Nephron (organoid): ENCODE results near the gene WDFY4.

Experiments
- H3K27ac Mint-ChIP-seq, 3 experiments: 2 replicates each; pipeline ENCODE4 v1.8.0; 2020; ENCODE audit warnings: mixed read lengths in 3 of 3, mild to moderate bottlenecking in 2 of 3, moderate library complexity in 1 of 3
- H3K27me3 Mint-ChIP-seq: 2 replicates; pipeline ENCODE4 v1.8.0; 2021; ENCODE audit warnings: low read depth, mild to moderate bottlenecking, moderate library complexity, mixed read lengths
- H3K36me3 Mint-ChIP-seq: 2 replicates; pipeline ENCODE4 v1.8.0; 2020; ENCODE audit warnings: low read depth, mixed read lengths
- H3K4me1 Mint-ChIP-seq: 2 replicates; pipeline ENCODE4 v1.8.0; 2020; ENCODE audit warnings: mixed read lengths
- H3K4me3 Mint-ChIP-seq, 3 experiments: 2 replicates each; pipeline ENCODE4 v1.8.0; 2020; ENCODE audit warnings: mild to moderate bottlenecking in 3 of 3, mixed read lengths in 3 of 3, moderate library complexity in 2 of 3
- H3K9me3 Mint-ChIP-seq: 2 replicates; pipeline ENCODE4 v1.8.0; 2020; ENCODE audit warnings: mixed read lengths
- TF ChIP-seq, protein P1 (sequence below), 3 experiments: fragments of 200-600 bp; sonication (generic); IDR thresholded peaks; one replicate each; pipeline ENCODE4 v1.5.0; 2021; ENCODE audit warnings: antibody characterized with exemption in 3 of 3; ENCODE audit not compliant: unreplicated experiment in 3 of 3

WDFY4 gene

DNA sequence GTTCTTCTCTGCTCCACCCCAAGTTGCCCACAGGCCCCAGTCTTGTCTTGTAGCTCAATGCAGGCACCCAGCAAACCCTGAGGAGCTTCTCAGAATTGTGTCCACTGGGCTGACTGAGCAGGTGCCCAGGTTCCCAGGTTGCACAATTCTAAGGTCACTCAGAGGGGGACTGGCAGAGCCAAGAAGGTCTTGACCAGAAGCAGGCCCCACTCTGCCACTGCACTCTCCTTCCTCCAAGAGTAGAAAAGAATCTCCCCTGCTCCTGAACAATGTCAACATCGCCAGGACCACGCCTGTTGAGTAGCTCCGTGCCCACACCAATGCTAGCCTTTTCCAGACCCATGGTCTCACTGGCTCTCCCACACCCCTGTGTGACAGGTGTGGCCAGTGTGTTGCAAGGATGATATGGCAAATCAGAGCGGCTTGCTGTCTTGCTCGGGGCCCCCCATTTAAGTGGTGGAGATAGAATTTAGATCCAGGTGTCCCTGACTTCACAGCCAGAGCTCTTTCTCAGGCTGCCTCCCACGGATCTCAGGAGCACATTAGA lies 254.4 kb downstream of the WDFY4 start:
- H3K4me3 Mint-ChIP-seq: no peak overlapping the region
- H3K27me3 Mint-ChIP-seq: peaks cover 51% of the 10 kb centered on the region
- TF ChIP-seq, protein P1, sequence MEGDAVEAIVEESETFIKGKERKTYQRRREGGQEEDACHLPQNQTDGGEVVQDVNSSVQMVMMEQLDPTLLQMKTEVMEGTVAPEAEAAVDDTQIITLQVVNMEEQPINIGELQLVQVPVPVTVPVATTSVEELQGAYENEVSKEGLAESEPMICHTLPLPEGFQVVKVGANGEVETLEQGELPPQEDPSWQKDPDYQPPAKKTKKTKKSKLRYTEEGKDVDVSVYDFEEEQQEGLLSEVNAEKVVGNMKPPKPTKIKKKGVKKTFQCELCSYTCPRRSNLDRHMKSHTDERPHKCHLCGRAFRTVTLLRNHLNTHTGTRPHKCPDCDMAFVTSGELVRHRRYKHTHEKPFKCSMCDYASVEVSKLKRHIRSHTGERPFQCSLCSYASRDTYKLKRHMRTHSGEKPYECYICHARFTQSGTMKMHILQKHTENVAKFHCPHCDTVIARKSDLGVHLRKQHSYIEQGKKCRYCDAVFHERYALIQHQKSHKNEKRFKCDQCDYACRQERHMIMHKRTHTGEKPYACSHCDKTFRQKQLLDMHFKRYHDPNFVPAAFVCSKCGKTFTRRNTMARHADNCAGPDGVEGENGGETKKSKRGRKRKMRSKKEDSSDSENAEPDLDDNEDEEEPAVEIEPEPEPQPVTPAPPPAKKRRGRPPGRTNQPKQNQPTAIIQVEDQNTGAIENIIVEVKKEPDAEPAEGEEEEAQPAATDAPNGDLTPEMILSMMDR (IDR thresholded peaks at IDR 0.05; ENCODE audit: unreplicated experiment in 3 of 3): no peak
- H3K27ac Mint-ChIP-seq: no peak overlapping the region
- no peaks in the 10 kb centered on the region for H3K36me3 Mint-ChIP-seq
- H3K9me3 Mint-ChIP-seq: no peaks in the 10 kb centered on the region
- H3K4me1 Mint-ChIP-seq: peaks cover 12% of the 10 kb centered on the region

DNA sequence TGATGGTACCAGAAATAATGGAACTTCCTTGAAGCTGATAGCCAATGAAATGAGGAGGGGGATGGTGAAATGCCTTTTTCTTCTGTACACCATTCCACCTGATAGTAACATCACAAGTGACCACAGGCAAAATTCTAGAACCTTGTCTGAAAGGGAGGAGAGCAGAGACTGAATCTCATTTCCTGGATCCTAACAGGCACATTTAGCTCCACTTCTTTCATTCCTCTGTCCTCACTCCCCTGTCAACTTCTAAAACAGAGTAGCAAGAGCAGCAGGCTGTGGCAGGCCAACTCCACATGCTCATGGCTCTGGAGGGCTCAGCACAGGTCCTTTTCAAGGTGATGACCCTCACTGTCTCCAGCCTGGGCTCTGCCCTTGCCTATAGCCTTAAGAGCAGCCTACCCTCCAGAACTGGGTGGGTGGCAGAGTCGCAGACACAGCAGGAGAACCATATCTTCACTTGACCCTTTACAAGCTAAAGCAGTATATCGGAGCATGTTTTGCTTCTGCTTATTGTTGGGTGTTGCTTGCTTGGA lies 255.2 kb downstream of the WDFY4 start, which contains the start of gene LRRC18:
Gene LRRC18, minus strand, starts transcription at position 51 of the 536 bp plus-strand sequence. CDS start 25,685 bp downstream, outside the sequence.
- Mint-ChIP-seq H3K27ac (no peak within 1 kb of the TSS), H3K9me3 (no peaks in the 10 kb centered on the region), H3K36me3 (no peaks in the 10 kb centered on the region), H3K4me1 (peaks cover 13% of the 10 kb centered on the region), H3K27me3 (peaks cover 56% of the 10 kb centered on the region), H3K4me3 (no peak within 1 kb of the TSS)
- TF ChIP-seq, protein P1 (IDR thresholded peaks at IDR 0.05; ENCODE audit: unreplicated experiment in 3 of 3): no peak

DNA sequence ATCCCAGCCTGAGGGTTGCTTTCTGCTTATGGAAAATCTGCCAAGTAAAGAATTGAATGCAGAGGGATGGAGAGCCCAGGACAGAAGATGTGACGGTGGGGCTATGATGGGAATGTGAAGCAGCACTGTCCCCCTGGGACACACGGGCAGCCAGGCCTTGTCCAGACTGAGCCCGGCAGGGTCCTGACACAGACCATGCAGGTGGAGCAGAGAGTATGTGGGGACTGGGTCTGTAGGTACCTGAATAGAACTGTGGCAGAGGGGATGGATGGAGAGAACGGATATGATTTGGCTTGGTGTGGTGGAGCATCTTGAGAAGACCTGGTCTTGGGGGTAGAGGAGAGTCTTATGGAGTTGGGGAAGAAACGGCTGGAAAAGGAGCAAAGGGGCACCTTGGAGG lies 255.7 kb downstream of the WDFY4 start:
- no peaks in the 10 kb centered on the region for H3K9me3 Mint-ChIP-seq

DNA sequence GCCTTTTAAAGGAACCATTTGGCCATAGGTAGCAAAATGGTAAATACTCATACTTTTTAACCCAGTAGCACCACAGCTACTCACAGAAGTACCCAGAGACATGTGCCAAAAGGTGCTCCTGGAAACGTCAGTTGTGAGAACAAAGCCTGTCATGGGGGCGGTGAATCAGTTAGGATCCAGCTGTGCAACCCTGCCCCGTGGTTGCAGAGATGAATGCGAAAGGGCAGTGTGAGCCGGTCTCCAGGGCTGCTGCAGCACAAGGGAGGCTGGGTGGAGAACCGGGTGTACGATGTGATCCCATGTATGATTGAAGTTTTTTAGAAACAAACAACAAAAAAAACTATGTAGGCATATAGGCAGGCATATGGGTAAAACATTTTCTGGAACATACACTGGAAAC lies 256.3 kb downstream of the WDFY4 start:
- TF ChIP-seq, protein P1 (IDR thresholded peaks at IDR 0.05; ENCODE audit: unreplicated experiment in 3 of 3): no peak
- Mint-ChIP-seq H3K36me3 (no peaks in the 10 kb centered on the region), H3K4me3 (no peak overlapping the region), H3K27ac (no peak overlapping the region), H3K4me1 (peaks cover 11% of the 10 kb centered on the region), H3K27me3 (peaks cover 60% of the 10 kb centered on the region), H3K9me3 (no peaks in the 10 kb centered on the region)

More for the DNA sequence above, 255.7 kb downstream of the WDFY4 start:
- Mint-ChIP-seq H3K36me3 (no peaks in the 10 kb centered on the region), H3K4me3 (no peak overlapping the region), H3K27me3 (peaks cover 55% of the 10 kb centered on the region), H3K27ac (no peak overlapping the region), H3K4me1 (peaks cover 9% of the 10 kb centered on the region)
- TF ChIP-seq, protein P1 (IDR thresholded peaks at IDR 0.05; ENCODE audit: unreplicated experiment in 3 of 3): no peak

DNA sequence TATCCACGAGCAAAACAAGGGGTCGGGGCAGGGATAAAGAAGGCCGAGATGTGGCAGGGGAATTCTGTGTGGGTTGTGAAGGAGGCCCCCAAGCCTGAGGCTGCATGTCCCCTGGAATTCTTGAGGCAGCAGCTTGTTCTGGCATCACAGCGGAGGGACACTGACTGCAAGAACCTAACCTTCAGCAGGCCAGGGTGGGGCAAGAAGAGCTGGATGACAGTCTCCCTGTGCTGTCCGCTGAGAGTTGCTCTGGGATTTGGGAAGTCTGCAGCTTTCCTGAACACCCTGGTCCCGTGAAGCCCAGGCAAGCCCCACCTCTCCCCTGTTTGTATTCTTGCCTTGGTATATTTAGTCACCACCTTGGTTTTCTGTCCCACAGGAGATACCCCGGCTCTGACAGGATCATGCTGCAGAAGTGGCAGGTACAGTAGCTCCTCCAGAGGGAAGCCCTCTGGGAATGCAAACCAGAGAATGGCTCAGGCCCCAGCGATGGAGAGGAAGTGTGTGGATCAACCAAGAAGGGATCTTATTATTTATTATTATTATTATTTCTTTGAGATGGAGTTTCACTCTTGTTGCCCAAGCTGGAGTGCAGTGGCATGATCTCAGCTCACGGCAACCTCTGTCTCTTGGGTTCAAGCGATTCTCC lies 256.9 kb downstream of the WDFY4 start:
- peaks cover 17% of the 10 kb centered on the region for H3K4me1 Mint-ChIP-seq
- H3K27me3 Mint-ChIP-seq: peaks cover 62% of the 10 kb centered on the region
- no peak overlapping the region for H3K4me3 Mint-ChIP-seq
- H3K36me3 Mint-ChIP-seq: no peaks in the 10 kb centered on the region
- H3K27ac Mint-ChIP-seq: no peak overlapping the region
- TF ChIP-seq, protein P1 (IDR thresholded peaks at IDR 0.05; ENCODE audit: unreplicated experiment in 3 of 3): no peak
- no peaks in the 10 kb centered on the region for H3K9me3 Mint-ChIP-seq
